22Rv1 (cell line): Measurements from ENCODE around the gene ITM2B.

Experiments
- CTCF ChIP-seq: fragments of 450-650 bp; IDR thresholded peaks from 2 replicates; pipeline ENCODE4 v1.5.1; 2017; ENCODE audit warnings: mild to moderate bottlenecking
- ZFX ChIP-seq: fragments of 450-650 bp; IDR thresholded peaks from 2 replicates; pipeline ENCODE4 v1.6.1; 2017; ENCODE audit warnings: antibody characterized with exemption, borderline replicate concordance

GRCh38 chr13:48265217-48265815, 32.3 kb downstream of the ITM2B start:
- TF ChIP-seq CTCF (no peak), ZFX (no peak)
